A549 treated with CORT108297 at 1 μM for 4 hours (cell line): ENCODE measurements around the gene BCLAF3. TPM values are rescaled to one million over a fixed set of nuclear protein-coding genes. Genes with fewer than 3 reads are reported as not detected.

Experiments
- total RNA-seq: library from RNA; stranded (reverse); fragments of 200-300 nt; extraction: Qiagen RNA extraction; gene quantifications from 5 replicates; pipeline ENCODE4 v1.2.3, GENCODE V29; 2022

Gene BCLAF3
- 2.3 to 5.7 TPM (median 3.0 TPM) in 5 replicates for total RNA-seq

DNA sequence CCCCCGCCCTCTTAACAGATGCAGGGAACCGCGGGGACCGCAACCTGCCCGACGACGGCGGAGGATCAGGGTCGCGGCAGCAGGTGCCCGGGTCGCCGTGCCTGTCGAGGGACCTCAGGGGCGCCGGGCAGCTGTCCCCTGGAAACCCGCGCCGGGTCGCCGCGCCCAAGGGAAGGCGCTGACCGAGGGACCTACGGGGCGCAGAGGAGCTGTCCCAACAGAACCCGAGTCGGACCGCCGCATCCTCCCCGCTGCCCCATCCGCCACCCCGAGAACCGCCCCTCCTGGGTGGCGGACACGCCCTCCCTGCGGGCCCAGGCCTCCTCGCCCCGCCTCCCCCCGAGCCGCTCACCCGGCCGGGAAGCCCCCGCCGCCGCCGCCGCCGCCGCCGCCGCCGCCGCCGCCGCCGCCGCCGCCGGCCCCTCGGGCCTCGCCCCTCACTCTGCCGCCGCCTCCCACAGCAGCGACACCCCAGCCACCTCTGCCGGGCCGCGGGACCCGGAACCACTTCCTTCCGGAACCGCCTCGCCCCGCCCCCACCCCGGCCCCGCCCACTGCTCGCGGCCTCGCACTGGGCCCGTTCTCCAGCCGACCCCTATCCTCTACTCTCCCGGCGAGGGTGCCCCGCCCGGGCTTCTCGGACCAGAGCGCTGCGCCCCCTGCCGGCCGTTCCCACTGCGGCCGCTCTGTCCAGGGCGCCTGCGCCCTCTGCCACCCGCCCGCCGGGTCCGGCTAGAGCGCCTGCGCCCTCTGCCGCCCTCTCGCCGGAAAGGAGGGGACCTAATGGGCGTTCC, at the start of gene BCLAF3:
Gene BCLAF3 (minus strand): TSS at position 506 of the 794 bp plus-strand sequence. CDS start 20,797 bp downstream, outside the sequence.

Other genes with a start within 250 kb of the BCLAF3 start
- 67.6 to 82.5 TPM (median 75.1 TPM) in 5 replicates for gene SH3KBP1, start 103.5 kb downstream of the BCLAF3 start, total RNA-seq
- 5.2 to 6.4 TPM (median 6.0 TPM) in 5 replicates for gene MAP7D2, start 125.8 kb upstream of the BCLAF3 start, total RNA-seq
- 96.0 to 117 TPM (median 99.0 TPM) in 5 replicates for gene EIF1AX, start 150.8 kb upstream of the BCLAF3 start, total RNA-seq